K562 (cell line): ENCODE measurements around the gene NAA11. TPM values are rescaled to one million over a fixed set of nuclear protein-coding genes. Genes with fewer than 3 reads are reported as not detected.

Source experiments
- CBX5 ChIP-seq: IDR thresholded peaks from 2 replicates; pipeline ENCODE4 v1.6.1; 2014; ENCODE audit warnings: low read depth, borderline replicate concordance
- EP300 ChIP-seq: IDR thresholded peaks from 2 replicates; pipeline ENCODE4 v1.6.1; 2012; ENCODE audit warnings: low read length, improper control_type of control experiment
- FOXO4 ChIP-seq: fragments of 450-650 bp; formaldehyde crosslinking; IDR thresholded peaks from 2 replicates; pipeline ENCODE4 v1.4.0; 2020; ENCODE audit warnings: mild to moderate bottlenecking, moderate library complexity
- ID3 ChIP-seq, 2 experiments: fragments of 250-450 bp in 1 of 2; fragments of 450-650 bp in 1 of 2; sonication (Bioruptor Pico) in 1 of 2; IDR thresholded peaks; 2 replicates each; pipeline versions ENCODE4 v1.6.1 to v1.8.0; 2016 to 2021; ENCODE audit warnings: mild to moderate bottlenecking in 2 of 2, moderate library complexity in 2 of 2, missing compliant biosample characterization in 1 of 2, missing genetic modification characterization in 1 of 2
- MAFK ChIP-seq: IDR thresholded peaks from 2 replicates; pipeline ENCODE4 v1.6.1; 2011; ENCODE audit warnings: low read length, improper control_type of control experiment
- MCM7 ChIP-seq, 2 experiments: fragments of 450-650 bp; IDR thresholded peaks; 2 replicates each; pipeline ENCODE4 v1.6.1; 2016 to 2018
- POLR2H ChIP-seq: IDR thresholded peaks from 2 replicates; pipeline ENCODE4 v1.6.1; 2016; ENCODE audit warnings: missing genetic modification characterization, low read depth, mild to moderate bottlenecking, control low read depth, missing compliant biosample characterization, moderate library complexity
- PTTG1 ChIP-seq: fragments of 450-650 bp; IDR thresholded peaks from 2 replicates; pipeline ENCODE4 v1.6.1; 2016; ENCODE audit warnings: low read depth, mild to moderate bottlenecking, missing genetic modification characterization, missing compliant biosample characterization
- ZNF143 ChIP-seq: sonication (generic); formaldehyde crosslinking; IDR thresholded peaks from 2 replicates; pipeline ENCODE4 v1.9.0; 2022; ENCODE audit warnings: mild to moderate bottlenecking, missing genetic modification reagents
- ZNF311 ChIP-seq: fragments of 250-450 bp; sonication (Bioruptor Pico); IDR thresholded peaks from 2 replicates; pipeline ENCODE4 v1.4.0; 2020; ENCODE audit warnings: mild to moderate bottlenecking, moderate library complexity
- ZNF41 ChIP-seq: fragments of 250-450 bp; sonication (Bioruptor Pico); conservative IDR thresholded peaks from 2 replicates; pipeline ENCODE4 v1.4.0; 2020; ENCODE audit warnings: mild to moderate bottlenecking
- ZNF644 ChIP-seq: fragments of 200-800 bp; sonication (Bioruptor generic); IDR thresholded peaks from 2 replicates; pipeline ENCODE4 v1.6.1; 2016; ENCODE audit warnings: low read depth, missing genetic modification characterization, missing compliant biosample characterization
- ZNF695 ChIP-seq: fragments of 450-650 bp; formaldehyde crosslinking; IDR thresholded peaks from 2 replicates; pipeline ENCODE4 v1.4.0; 2020; ENCODE audit warnings: mild to moderate bottlenecking, moderate library complexity
- polyA plus RNA-seq, 8 experiments: library from polyadenylated mRNA; depleted of rRNA in 4 of 8; stranded (reverse) in 5 of 8; unstranded in 3 of 8; fragments of >200 nt; fragmentation: Nextera tagmentation in 2 of 8; fragmentation: Illumina TruSeq in 1 of 8; extraction: Ambion mirVana in 2 of 8; extraction: Trizol in 1 of 8; gene quantifications; 2 replicates each; pipeline versions ENCODE4 v1.2.1 to v1.2.3, GENCODE V29; 2011 to 2014; ENCODE audit warnings: inconsistent platforms in 1 of 8, missing spikeins in 1 of 8
- total RNA-seq, 7 experiments: library from RNA; depleted of rRNA in 6 of 7; stranded (reverse); fragments of >200 nt in 6 of 7; fragmentation: Illumina TruSeq in 2 of 7; extraction: Trizol in 2 of 7; gene quantifications; 2 replicates each; pipeline versions ENCODE4 v1.2.1 to v1.2.3, GENCODE V29; 2011 to 2021; ENCODE audit warnings: low replicate concordance in 1 of 7
- TF ChIP-seq, protein P1 (sequence below): fragments of 450-650 bp; IDR thresholded peaks from 2 replicates; pipeline ENCODE4 v1.6.1; 2014; ENCODE audit warnings: low read depth, mild to moderate bottlenecking, moderate library complexity, borderline replicate concordance
- TF ChIP-seq, protein P2 (sequence below): fragments of 200-800 bp; sonication (Bioruptor generic); IDR thresholded peaks from 2 replicates; pipeline ENCODE4 v1.6.1; 2016; ENCODE audit warnings: missing genetic modification characterization, missing compliant biosample characterization
- TF ChIP-seq, protein P3 (sequence below): fragments of 250-450 bp; sonication (Bioruptor Pico); IDR thresholded peaks from 2 replicates; pipeline ENCODE4 v1.4.0; 2020; ENCODE audit warnings: mild to moderate bottlenecking

NAA11 gene
- total and polyA plus RNA-seq, 9 of the 15 experiments (the other 6 are each of a cell fraction or from before 2014, with no cell fraction given), result 17.1 to 34.6 (median 23.1) TPM

GRCh38 chr4:79331126-79331876 is 5.4 kb upstream of the NAA11 start (continued):
- no peak for TF ChIP-seq ID3 (CRISPR knock-in tag; IDR thresholded peaks at IDR 0.05)
- TF ChIP-seq ID3 (tag; IDR thresholded peaks at IDR 0.05), result peak; percentile 42; the same call in 1 of the 2 replicates
- peak; percentile 48; the same call in 1 of the 2 replicates for TF ChIP-seq POLR2H (tag)
- TF ChIP-seq, protein P1, sequence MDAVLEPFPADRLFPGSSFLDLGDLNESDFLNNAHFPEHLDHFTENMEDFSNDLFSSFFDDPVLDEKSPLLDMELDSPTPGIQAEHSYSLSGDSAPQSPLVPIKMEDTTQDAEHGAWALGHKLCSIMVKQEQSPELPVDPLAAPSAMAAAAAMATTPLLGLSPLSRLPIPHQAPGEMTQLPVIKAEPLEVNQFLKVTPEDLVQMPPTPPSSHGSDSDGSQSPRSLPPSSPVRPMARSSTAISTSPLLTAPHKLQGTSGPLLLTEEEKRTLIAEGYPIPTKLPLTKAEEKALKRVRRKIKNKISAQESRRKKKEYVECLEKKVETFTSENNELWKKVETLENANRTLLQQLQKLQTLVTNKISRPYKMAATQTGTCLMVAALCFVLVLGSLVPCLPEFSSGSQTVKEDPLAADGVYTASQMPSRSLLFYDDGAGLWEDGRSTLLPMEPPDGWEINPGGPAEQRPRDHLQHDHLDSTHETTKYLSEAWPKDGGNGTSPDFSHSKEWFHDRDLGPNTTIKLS, result no peak
- peak; percentile 89 for TF ChIP-seq ZNF644 (tag)
- TF ChIP-seq ZNF143 (CRISPR knock-in tag), result no peak
- TF ChIP-seq PTTG1 (tag), result peak; percentile 78
- TF ChIP-seq, protein P2, sequence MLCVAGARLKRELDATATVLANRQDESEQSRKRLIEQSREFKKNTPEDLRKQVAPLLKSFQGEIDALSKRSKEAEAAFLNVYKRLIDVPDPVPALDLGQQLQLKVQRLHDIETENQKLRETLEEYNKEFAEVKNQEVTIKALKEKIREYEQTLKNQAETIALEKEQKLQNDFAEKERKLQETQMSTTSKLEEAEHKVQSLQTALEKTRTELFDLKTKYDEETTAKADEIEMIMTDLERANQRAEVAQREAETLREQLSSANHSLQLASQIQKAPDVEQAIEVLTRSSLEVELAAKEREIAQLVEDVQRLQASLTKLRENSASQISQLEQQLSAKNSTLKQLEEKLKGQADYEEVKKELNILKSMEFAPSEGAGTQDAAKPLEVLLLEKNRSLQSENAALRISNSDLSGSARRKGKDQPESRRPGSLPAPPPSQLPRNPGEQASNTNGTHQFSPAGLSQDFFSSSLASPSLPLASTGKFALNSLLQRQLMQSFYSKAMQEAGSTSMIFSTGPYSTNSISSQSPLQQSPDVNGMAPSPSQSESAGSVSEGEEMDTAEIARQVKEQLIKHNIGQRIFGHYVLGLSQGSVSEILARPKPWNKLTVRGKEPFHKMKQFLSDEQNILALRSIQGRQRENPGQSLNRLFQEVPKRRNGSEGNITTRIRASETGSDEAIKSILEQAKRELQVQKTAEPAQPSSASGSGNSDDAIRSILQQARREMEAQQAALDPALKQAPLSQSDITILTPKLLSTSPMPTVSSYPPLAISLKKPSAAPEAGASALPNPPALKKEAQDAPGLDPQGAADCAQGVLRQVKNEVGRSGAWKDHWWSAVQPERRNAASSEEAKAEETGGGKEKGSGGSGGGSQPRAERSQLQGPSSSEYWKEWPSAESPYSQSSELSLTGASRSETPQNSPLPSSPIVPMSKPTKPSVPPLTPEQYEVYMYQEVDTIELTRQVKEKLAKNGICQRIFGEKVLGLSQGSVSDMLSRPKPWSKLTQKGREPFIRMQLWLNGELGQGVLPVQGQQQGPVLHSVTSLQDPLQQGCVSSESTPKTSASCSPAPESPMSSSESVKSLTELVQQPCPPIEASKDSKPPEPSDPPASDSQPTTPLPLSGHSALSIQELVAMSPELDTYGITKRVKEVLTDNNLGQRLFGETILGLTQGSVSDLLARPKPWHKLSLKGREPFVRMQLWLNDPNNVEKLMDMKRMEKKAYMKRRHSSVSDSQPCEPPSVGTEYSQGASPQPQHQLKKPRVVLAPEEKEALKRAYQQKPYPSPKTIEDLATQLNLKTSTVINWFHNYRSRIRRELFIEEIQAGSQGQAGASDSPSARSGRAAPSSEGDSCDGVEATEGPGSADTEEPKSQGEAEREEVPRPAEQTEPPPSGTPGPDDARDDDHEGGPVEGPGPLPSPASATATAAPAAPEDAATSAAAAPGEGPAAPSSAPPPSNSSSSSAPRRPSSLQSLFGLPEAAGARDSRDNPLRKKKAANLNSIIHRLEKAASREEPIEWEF (CRISPR knock-in tag), result 0 out of 2 replicates have a peak, but pooled peaks have one; percentile 31
- TF ChIP-seq MAFK, result peak; percentile 22; the same call in 1 of the 2 replicates
- TF ChIP-seq ZNF311 (CRISPR knock-in tag), result peak; percentile 32; the same call in 1 of the 2 replicates
- no peak for TF ChIP-seq CBX5
- TF ChIP-seq, protein P3, sequence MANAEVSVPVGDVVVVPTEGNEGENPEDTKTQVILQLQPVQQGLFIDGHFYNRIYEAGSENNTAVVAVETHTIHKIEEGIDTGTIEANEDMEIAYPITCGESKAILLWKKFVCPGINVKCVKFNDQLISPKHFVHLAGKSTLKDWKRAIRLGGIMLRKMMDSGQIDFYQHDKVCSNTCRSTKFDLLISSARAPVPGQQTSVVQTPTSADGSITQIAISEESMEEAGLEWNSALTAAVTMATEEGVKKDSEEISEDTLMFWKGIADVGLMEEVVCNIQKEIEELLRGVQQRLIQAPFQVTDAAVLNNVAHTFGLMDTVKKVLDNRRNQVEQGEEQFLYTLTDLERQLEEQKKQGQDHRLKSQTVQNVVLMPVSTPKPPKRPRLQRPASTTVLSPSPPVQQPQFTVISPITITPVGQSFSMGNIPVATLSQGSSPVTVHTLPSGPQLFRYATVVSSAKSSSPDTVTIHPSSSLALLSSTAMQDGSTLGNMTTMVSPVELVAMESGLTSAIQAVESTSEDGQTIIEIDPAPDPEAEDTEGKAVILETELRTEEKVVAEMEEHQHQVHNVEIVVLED (CRISPR knock-in tag), result peak; percentile 36; the same call in 1 of the 2 replicates
- peak; percentile 20; the same call in 1 of the 2 replicates for TF ChIP-seq EP300
- no peak for TF ChIP-seq ZNF695 (CRISPR knock-in tag)
- TF ChIP-seq FOXO4 (CRISPR knock-in tag), result no peak
- no peak for TF ChIP-seq MCM7 (IDR thresholded peaks at IDR 0.05)
- peak; percentile 71; the same call in 1 of the 2 replicates for TF ChIP-seq ZNF41 (CRISPR knock-in tag)
